SH-SY5Y (cell line): Measurements from ENCODE around the gene RAC3.

Experiments
- GATA2 ChIP-seq: IDR thresholded peaks from 2 replicates; pipeline ENCODE4 v1.6.1; 2011; ENCODE audit warnings: mild to moderate bottlenecking, low read depth, low read length
- GATA3 ChIP-seq: IDR thresholded peaks from 2 replicates; pipeline ENCODE4 v1.6.1; 2011; ENCODE audit warnings: low read depth, mild to moderate bottlenecking, low read length, moderate library complexity

DNA sequence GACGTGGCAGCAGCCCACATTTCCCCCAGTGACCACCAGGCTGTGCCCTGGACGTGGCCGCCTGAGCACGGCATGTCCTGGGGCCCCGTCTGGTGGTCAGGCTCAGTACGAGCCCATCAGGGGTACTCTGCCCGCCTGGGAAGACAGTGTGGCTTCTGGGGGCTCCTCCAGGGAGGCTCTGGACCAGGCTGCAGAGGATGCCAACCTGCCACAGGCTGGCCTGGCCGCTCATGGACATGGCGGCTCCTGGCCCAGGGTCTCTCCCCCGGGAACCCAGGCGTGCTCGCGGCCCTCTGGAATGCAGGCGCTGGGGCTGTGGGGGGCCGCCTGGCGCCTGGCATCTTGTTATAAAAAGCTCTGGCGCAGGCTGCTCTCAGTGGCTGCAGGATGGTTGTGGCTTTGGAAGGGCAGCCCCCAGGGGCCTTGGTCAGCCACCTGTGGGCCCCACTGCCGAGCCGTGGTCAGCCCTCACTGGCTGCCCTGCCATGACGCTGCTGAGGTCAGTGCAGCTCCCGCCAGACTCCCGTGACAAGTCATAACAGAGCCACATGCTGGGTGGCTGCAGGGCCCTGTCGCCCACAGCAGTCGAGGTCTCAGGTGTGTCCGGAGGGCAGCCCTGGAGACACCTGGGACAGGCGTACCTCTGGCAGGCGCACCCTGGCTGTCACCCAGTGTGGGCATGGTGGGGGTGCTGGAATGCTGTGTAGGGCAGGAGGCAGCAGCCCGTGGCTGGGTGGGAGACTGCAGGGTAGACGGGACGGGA is 23.8 kb upstream of the RAC3 start:
- TF ChIP-seq GATA3 (no peak), GATA2 (no peak)
